Activated T-cell treated with anti-CD3 and anti-CD28 coated beads for 24 hours (primary cell): ENCODE measurements around the gene TBC1D14.
"Not testable (repeated sequence)": the region's sequence is repeated elsewhere in the genome, so short reads cannot be mapped to it uniquely, and the experiment has no call there.

Experiments
- DNase-seq: peaks from one replicate; pipeline ENCODE4 v3.0.0-alpha.2; 2020; ENCODE audit warnings: low read depth

The TBC1D14 gene

DNA sequence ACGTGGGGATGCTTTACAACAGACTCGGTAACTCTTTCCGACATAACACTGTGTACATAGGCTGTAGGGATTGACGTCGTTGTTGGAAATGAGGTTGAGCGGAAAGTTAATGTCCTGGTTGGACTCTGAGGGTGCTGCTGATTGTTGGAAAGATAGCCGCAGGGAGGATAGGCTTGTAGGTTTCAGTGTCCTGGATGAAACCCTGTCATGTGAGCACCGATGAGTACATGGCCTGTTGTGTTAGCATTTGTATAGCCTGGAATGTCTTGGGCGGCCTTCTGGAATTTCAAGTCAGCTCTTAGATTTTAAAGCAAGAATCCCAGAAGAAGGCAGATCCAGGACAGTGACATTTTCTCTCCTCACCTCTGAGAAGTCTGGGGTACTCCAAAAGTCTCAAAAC lies 63.3 kb downstream of the TBC1D14 start:
- no peak for DNase-seq

DNA sequence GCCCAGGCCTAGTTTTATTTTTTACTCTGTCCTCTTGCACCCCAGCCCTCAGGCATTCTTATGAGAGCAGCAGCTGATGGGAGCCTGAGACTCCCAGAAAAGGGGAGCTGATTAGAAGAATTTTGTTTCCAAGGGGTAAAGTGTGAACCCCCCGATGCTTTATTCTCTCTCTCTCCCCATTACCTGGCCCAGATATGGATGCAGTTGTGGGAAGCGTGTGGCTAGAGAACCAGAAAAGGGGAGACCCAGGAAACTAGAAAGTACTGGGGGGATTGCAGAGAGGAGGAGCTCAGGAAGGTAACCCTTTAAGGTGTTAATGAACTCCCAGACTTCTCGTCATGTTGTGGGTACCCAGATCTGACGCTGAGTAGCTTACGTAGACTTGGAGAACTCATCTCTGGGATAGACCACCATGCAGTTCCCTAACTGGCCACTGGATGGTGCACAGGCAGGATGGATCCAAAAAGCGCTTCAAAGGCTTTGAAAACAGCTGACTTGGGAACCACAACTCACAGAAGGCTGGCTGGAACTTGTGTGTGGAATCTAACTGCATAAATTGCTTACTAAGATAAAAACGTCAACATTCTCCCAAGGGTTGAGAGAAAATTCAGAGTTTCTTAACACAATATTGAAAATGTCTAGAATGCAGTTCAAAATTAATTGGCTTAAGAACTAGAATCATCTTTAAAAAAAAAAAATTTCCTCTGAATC lies 64.7 kb downstream of the TBC1D14 start:
- DNase-seq = peak; percentile 70

DNA sequence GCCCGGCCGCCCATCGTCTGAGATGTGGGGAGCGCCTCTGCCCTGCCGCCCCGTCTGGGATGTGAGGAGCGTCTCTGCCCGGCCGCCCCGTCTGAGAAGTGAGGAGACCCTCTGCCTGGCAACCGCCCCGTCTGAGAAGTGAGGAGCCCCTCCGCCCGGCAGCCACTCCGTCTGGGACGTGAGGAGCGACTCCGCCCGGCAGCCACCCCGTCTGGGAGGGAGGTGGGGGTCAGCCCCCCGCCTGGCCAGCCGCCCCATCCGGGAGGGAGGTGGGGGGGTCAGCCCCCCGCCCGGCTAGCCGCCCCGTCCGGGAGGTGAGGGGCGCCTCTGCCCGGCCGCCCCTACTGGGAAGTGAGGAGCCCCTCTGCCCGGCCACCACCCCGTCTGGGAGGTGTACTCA lies 68.2 kb downstream of the TBC1D14 start:
- DNase-seq = not testable (repeated sequence)

DNA sequence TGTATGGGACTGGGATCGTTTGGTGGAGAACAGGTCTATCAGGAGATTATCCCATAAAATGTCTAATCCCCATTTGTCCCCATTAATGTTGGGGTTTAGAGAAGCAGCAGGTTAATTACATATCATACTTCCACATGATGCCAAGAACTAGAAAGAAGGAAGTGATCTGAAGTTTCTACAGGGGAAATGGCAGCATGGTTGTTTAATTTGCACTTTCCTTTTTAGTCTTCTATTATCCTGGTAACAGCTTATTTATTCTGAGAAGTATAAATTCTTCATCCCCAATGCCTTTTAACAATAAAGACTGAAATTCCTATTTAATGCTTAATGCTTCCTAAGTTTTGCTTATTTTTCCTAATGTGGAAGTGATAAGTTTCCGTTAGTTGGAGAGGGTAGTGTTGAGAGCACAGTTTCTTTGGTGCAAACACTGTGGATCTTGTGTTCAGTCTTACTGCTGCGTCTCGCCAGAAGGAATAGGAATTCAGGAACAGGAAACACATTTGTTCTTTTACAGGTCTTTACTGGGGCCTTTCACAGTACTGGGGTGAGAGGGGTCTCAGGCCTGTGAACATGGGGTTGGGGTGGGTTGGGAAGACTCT lies 74.0 kb downstream of the TBC1D14 start:
- no peak for DNase-seq

DNA sequence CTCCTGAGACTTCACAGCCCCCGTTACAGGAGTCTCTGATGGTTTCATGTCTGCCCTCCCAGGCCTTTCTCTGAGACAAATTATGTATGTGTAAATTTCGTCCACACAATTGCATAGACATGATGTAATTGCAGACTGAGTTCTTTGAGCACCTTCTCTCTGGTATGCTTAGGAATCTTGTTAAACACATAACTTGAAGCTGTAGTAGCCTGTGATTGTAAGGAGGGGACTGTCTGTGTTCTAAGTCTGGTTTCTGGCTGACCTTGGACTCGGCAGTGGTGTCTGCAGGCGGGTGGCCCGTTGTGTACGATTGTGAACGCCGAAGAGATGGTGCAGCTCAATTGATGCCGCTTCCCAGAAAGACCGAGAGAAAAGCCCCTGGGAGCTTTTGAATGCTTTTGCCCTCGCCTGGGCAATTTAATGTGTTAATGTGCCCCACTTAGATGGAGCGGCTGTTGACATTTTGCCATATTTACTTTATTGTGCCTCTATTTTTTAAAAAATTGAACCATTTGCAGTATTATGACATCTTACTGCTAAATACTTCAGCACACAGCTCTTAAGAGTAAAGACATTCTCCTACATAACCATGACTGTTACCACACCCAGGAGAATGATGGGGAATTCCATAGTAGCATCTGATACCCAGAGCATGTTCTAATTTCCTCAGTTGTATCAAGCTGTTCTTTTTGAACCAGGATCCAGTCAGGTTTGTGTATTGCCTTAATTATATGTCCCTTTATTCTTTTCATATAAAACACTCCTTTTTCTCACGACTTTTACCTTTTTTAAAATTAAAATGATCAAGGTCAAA lies 75.2 kb downstream of the TBC1D14 start:
- DNase-seq = no peak

DNA sequence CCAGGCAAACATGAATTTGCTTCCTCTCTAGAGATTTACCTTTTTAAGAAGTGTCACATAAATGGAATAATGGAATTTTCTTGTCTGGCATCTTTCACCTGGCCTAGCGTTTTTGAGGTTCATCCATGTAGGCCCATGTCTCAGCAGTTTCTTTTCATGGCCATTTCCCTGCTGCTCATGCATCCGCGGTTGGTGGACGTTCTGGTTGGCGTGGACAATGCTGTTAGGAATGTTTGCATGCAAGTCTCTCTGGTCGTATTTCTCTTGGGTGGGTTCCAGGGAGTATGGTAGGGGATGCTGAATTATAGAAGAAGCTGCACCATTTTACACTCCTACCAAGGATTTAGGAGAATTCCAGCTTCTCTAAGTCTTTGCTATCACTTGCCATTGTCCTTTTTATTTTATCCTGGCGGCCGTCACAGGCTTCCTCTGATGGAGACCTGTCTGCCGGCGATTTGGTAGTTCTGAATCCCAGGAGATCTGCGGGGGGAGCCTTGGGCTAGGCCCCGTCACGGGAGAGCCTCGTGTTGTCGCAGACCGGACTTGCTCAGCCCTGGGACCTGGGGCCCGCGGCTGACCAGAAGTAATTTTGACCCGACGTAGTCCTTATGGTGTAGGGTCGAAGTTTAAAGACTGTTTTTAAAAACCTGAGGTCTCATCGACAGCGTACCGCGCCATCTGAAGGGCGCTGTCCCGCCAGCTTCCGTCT lies 76.6 kb downstream of the TBC1D14 start:
- DNase-seq = no peak

DNA sequence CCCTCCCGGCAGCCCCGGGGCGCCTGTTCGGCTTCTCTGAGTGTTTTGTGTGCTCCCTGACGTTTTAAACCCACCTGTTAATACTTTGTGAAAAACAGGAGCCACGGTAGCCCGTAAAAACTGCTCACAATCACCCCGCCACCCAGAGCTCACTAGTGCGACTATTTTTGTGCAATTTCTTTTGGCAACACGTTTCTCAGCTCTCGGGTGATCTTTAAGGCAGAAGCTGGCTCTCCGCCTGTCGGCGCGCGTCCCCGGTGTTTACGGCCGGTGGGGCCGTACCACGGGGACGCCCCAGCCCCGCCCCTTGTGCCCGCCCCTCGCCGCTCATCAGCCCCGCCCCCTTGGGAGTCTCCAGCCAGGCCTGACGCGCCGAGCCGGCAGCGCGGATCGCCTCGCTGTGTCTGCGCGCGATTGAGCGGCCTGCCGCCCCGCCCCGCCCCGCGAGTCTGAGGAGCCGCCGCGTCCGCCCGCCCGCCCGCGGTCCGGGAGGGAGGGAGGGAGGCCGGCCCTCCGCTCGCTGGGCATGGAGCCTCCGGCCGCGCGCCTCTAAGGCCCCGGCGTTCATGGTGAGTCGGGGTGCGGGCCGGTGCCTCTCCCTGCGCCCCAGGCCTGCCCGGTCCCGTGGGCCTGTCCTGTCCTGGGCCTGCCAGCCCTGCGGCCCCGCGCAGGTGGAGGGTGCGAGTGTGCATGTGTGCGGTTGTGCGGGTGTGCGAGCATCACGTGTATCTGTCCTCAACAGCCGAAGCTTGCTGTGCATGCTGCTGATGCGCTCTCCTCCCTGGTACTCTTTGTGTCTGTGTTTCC lies 77.4 kb downstream of the TBC1D14 start:
- peak; percentile 91 for DNase-seq

DNA sequence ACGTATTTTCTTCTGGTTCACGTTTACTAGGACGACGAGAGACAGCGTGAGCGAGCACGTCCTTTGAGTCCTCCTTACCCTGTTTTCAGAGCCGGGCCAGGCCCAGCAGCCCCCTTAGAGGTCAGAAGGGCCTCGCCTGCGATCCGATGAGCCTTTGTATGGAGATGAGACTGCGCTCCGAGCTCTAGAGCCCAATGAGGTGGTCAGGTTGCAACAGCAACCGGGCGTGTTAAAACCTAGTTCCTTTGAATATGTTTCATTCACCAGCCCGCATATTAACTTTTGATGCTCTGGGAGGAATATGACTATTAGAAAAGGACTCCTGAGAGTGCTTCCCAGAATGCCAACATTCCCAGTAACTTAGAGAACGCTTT lies 77.9 kb downstream of the TBC1D14 start:
- DNase-seq = no peak

DNA sequence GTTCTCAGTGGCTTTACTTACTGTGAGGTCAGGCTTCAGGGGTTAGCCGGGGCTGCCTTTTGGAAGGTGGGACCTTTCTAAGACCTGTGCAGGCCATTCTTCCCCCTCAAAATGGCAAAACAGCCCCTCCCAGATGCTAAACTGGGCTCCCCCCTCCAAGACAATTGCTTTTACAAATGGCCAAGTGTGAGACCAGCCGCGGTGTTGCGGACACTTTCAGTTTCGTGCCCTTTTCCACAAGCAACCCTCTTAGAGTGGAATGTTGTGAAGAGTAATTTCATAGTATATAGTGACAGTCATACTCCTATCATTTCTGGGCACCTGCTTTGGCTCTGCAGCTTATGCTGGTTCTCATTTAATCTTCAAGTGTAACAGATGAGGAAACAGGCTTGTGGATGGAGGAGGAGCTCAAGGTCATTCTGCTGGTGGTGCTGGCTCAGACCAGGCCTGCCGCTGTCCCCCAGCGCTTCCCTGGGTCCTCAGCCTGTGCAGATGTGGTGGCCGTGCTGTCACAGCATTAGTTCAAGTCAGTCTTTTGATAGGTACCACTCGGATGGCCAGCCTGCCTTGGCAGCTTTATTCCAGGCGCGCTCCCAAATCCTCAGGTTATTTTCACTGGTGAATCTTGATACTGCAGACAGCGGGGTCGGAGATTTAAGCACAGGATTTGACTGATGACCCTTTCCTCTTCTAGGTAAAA lies 78.5 kb downstream of the TBC1D14 start:
- DNase-seq = no peak

DNA sequence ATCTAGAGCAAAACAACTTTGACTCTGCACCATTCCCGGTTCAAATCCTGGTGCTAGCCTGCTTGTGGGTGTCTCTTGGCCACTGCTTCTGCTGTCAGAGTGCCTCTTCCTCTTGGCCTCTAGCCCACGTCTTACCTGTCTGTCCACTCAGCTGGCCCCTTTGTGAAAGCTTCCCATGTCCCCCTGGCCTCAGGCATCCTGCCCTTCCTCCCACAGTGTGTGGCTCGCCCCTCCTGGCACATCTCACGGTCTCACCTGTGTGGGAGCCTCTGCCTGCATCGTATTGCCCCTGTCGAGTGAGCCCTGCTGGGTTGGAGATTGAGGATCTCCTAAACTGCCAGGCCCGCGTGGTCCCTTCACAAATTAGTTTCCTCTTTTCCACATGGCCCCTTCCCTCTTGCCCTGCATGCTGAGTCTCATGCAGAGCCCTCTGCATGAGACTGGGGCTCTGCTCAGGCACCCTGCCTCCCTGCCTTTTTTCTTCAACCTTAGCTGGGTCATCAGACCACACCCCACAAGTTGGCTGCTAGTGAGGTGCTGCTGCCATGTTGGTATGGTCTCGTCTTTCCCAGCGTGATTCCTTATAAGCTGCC lies 79.8 kb downstream of the TBC1D14 start:
- no peak for DNase-seq

DNA sequence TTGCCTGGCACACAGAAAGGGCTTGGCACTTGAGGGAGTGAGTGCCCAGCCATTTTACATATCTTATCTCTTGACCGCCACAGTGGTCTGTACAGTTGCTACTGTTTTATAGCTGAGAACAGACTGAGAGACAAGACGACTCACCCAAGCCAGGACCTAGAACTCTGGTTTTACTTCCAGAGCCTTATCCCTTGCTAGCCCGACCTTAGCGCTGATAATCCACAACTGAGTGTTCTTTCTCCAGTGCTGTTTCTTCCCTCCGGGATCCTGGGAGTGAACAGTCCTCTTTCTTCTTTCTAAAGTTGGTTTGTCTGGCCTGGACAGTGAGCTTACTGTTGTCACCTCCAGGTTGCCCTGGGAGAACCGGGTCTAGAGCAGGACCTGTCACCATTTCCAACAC lies 81.0 kb downstream of the TBC1D14 start:
- DNase-seq = no peak

DNA sequence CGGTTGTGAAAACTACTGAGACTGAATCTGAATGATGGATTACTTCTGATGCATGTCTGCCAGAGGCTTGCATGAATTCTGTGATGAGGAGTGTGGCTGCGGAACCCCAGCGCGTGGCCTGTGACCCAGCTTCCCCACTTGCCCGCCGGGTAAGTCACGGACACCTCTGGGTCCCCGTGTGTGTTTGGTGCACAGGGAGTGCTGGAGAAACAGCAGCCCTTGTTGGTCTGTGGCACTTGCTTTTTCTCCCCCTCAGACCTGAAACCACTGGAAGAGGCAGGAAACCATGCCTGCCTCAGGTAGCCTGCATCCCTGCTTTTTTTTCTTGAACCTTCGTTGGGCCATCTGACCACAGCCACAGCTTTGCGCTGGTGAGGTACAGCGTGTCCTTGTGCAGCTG lies 81.6 kb downstream of the TBC1D14 start:
- DNase-seq = no peak

DNA sequence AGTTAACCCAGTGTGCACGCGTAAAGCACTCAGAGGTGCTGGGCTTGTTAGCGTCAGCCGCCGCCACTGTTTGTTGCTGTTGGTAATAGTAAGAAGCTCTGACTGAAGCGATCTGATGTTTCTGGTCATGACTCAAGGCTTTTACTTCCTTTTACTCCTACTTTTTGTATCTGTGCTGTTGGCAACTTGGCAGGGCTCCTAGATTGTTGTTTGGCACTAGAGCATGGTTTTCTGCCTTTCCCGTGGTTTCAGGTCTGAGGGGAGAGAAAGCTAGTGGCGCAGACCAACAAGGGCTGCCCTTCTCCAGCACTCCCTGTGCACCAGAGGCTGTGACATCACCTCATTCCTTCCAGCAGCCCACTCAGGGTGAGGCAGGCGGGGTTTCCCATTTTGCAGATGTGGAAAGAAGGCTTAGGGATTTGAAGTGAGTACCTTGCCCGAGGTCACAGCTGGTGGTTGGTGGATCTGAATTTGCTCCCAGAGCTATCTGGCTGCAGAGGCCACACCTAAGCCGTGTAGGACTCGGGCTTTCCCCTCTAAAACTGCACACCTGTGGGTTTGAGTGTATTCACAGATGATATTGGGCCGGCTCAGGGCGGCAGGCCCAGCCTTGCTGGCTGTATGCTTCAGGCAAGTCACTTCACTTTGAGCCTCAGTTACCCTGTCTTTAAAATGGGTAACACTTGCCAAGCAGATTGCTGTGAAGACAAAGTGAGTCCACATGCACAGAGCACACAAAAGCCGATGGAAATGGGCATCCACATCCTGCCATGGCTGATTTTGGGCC lies 82.3 kb downstream of the TBC1D14 start:
- DNase-seq = no peak

DNA sequence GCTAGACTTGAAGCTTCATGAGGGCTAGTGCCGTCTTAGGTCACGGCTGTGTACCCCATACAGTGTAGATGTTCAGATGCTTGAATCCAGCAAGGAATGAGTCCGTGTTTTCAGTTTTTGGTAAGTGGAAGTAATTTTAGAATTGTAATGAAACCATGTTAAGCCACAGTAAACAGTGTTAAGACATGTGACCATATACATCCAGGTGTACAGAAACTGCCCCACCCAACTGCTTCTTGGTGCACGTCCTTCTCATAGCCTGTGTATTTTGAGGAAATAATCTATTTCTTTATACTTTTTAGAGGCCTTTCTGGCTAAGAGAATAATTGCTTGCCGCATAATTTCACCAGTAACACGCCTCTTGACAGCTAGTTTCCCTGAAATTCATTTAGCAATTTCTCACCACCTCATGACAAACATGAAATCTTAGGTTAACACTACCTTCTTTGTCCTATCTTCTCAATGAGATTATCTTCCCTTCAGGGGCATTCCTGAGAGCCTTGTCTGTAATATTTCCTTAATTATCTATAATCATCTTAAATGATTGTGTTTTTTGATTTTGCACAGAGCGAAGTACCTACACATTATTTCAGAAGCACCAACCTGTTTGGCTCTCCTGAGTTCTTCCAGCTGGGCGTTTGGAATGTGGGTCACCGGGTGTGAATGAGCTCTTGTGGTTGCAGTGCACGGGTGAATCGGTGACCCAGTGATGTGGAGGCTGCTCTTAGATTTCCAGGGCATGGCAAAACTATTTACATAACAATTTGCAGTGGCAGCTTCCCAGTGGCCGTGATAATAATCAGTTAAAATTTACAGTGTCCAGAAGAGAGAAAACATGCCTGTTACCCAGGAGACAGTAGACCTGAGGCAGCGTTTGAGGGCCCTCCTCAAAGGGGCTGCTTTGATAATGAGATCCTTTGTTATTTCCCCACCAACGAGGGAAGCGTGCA lies 83.4 kb downstream of the TBC1D14 start:
- DNase-seq = no peak

DNA sequence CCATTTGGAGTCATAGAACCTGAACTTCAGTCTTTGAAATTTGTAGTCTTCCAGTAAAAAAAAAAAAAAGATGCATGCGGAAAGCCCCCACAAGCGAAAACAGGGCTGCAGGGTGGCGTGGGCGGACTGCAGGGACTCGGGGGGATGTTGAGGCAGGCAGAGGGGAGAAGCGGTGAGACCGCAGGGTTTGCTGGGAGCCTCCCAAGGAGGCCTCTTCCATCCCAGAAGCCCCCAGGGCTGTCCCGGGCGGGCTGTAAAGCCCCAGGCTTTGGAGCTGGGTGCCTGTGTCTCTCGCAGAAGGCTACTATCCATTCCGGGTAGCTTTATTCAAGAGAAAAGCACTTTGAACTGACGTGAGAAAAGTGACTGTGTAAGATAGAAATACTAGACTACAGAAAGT lies 86.9 kb downstream of the TBC1D14 start:
- no peak for DNase-seq

DNA sequence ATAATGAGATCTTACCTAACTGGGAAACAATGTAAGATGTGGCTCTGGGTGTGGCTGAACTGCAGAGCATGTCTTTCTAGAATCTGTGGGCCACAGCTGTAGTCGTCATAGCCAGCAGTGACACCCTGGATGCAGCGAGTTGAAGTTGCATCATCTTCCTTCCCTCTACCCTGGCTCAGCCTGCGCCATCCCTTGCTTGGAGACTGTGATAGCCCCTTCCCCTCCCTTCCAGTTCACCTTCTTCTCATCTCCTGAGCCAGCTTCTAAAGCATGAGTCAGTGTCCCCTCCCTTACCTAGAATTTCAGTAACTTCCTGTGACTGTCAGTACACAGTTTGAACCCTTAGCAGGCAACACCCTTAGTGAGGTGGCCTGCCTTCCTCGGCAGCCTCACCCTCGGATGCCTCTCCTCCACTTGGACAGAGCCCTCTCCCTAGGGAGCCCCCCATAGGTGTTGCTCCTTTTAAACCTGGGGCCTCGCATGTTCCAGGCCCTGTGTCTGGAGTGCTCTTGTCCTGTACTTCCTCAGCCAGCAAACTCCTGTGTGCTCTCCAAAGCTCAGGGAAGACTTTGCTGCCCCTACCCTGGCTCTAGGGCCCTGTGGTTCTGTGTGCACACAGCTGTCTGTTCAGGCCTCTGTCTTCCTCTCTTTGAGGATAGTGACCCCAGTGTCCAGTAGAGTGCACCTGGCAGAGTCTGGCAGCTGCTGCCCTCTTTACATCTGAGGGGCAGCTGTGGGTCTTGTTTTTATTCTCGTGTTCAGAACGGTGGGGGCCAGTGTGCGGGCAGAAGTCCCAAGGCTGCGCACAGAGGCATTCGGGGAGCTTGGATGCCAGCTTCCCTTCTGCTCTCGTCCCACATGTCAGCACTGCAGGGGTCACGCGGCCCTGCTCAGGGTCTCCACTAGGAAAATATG lies 89.8 kb downstream of the TBC1D14 start:
- no peak for DNase-seq

DNA sequence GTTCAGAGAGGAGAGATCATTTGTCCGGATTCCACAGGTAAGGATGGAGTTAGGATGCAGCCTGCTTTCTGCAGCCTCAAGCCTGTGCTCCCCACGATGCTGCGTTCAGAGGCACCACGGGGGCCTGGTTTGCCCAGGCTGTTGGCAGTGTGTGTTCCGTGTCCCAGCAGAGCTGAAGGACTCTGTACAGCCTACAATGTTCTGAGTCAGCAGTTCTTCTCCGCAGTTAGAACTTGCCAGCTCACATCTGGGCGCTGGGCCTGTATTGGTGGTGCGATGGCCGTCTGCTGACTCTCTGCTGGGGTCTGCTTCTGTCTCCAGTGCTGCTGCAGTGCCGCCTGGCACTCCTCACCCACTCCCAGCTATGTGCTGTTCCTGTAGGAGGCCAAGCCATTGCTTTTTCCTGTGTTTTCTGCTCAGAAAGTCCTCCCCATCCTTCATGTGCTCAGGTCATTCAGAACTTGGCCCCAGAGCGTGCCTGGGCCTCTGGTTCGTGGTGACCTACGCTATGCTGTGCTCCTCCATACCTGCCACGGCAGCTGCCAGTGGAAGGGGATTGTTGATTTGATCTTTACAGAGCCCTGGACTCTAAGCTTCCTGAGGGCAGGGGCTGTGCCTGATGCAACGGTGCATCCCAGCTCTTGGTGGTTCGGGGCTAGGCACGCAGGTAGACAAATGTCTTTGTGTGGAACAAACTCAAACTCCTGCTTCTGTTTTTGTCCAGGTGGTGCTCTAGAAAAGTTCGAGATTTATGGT lies 91.0 kb downstream of the TBC1D14 start:
- DNase-seq = no peak
